HG03280 (cell line): Measurements from ENCODE around the gene PDZK1.
"Not testable (repeated sequence)": the region's sequence is repeated elsewhere in the genome, so short reads cannot be mapped to it uniquely, and the experiment has no call there.

ENCODE experiments used
- ATAC-seq: cut with Tn5 transposase; IDR thresholded peaks from one replicate; pipeline ENCODE4 v1.9.1; 2021; ENCODE audit warnings: mild to moderate bottlenecking, moderate library complexity; ENCODE audit not compliant: unreplicated experiment

PDZK1 gene

GRCh38 chr1:145665015-145665414, 42.2 kb downstream of the PDZK1 start:
- not testable (repeated sequence) for ATAC-seq

DNA sequence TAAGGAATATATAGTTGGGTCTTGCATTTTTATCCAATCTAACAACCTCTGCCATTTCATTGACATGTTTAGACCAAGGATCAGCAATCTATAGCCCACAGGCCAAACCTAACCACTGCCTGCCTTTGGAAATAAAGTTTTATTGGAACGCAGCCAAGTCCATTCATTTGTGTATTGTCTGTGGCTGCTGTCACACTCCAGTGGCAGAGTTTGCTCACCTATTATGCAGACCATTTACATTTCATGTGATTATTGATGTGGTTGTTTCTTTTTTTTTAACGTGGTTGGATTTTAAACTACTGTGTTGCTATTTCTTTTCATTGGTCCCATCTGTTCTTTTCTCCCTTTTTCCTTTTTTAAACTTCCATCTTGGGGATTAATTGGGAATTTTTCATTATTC, 44.7 kb downstream of the PDZK1 start:
- not testable (repeated sequence) for ATAC-seq

DNA sequence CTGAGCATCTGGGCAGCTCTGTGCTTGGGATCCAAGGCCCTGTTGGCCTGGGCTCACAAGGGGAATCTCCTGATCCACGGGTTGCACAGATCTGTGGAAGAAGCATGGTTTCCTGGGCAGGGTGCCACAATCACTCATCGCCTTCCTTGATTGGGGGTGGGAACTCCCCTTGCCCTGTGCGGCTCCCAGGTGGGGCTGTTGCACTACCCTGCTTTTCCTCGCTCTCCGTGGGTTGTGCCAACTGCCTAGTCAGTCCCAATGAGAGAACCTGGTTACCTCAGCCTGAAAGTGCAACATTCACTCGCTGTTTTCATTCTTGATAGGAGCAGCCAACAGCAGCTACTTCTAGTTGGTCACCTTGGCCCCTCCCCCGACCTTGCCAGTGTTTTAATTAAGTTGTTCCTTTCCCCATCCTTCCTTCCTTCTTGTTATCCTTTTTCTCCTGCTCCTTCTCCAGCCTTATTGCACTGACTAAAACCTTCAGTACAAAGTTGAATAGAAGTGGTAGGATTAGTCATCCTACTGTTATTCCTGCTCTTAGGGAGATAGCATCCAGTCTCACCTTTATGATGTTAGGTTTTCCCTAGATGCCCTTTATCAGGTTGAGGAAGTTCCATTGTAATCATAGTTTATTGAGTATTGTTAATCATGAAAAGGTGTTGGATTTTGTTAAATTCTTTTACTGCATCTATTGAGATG, 50.8 kb downstream of the PDZK1 start:
- ATAC-seq, result not testable (repeated sequence)

DNA sequence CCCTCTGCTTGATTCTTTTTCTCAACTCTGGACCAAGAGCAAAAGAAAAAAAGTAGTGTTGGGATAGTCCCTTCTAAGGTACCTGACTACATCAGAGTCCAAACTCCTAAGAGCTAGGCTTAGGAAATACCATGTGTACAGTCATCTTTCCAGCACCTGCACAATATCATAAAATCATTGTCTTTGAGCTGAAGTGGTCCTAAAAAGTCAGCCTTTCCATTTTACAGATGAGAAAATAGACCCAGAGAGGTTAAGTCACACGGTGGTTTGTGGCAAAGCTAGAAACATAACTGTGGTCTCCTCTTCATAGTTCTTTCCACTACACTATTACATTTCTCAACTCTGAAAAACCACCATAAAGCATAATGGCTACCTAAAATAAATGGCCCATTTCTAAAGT, 63.2 kb downstream of the PDZK1 start:
- ATAC-seq, result not testable (repeated sequence)

DNA sequence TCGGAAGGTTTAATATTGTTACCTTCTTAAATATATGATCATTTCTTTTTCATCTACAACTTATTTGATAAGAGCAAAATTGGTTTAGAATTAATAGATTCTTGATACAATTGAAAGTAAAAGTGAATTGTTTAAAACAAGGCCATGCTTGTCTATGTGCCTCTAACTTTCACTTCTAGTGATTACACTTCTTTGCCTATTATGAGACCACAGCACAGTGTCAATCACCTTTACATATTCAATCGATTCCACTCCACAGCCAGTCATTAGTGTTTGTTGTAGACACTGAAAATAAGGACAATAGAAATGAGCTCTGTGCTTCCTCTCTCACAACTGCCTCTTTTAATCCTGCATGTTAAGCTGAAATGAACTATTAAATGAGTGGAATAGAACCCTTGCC, 65.3 kb downstream of the PDZK1 start:
- ATAC-seq, result not testable (repeated sequence)

DNA sequence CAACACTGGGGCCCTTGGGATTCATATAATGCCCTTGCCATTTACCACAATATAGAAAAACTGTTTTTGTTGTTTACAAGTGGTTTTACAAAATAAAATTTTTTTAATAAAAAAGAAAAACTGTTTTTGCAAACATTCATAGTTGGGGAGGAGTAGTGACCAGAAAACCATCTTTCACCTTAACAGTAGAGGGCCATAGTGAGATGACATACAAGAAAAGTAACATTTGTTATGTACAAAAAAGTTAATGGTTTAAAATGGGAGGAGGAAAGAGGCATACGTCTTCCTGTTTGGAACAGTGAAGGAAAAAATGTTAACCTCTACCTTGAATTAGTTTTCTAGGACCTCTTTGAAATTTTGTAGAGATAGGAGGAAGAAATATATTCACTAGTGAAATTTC, 70.9 kb downstream of the PDZK1 start:
- not testable (repeated sequence) for ATAC-seq

GRCh38 chr1:145622177-145622576, 85.0 kb downstream of the PDZK1 start:
- not testable (repeated sequence) for ATAC-seq
